ENCODE measurements around the gene NCBP2L. TPM values are rescaled to one million over a fixed set of nuclear protein-coding genes. Genes with fewer than 3 reads are reported as not detected.

NCBP2L gene
- total RNA-seq, 2 experiments from 2014 or later = not detected

DNA sequence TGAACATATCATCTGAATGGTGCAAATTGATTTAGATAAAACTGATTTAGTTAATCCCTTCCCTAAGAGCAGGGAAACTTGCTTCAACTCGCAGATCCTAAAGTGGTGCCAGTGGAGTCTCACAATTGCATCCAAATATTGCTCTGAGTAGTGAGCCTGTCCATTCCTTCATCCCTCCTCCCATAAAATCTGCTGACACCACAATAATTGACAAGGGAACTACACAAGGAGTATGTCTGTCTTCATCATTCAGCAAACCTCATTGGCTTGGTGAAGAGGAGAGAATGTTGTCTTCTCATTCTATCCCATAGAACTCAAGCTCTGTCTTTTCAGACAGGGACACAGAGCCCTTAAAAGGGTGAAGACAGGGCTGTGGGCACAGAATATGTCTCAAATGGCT lies 52.3 kb downstream of the NCBP2L start:
- H3K4me2 ChIP-seq (ENCODE audit: low read length) = no peak overlapping the region
- BruUV-seq (replicated peaks) = no TSS peak
- H3K4me3 ChIP-seq (ENCODE audit: low read depth, low read length, poor library complexity, severe bottlenecking) = no peak overlapping the region
- no peaks in the 10 kb centered on the region for H3K9me2 ChIP-seq (ENCODE audit: insufficient read depth, low read length)
- no peak for TF ChIP-seq EZH2phosphoT487 (IDR thresholded peaks at IDR 0.05; ENCODE audit: borderline replicate concordance, low read depth, low read length)
- TF ChIP-seq, protein P1, sequence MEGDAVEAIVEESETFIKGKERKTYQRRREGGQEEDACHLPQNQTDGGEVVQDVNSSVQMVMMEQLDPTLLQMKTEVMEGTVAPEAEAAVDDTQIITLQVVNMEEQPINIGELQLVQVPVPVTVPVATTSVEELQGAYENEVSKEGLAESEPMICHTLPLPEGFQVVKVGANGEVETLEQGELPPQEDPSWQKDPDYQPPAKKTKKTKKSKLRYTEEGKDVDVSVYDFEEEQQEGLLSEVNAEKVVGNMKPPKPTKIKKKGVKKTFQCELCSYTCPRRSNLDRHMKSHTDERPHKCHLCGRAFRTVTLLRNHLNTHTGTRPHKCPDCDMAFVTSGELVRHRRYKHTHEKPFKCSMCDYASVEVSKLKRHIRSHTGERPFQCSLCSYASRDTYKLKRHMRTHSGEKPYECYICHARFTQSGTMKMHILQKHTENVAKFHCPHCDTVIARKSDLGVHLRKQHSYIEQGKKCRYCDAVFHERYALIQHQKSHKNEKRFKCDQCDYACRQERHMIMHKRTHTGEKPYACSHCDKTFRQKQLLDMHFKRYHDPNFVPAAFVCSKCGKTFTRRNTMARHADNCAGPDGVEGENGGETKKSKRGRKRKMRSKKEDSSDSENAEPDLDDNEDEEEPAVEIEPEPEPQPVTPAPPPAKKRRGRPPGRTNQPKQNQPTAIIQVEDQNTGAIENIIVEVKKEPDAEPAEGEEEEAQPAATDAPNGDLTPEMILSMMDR (conservative IDR thresholded peaks at IDR 0.05; ENCODE audit: low read length) = no peak
- no peaks in the 10 kb centered on the region for H3K79me2 ChIP-seq (ENCODE audit: insufficient read depth, low read depth, low read length)
- ChIA-PET CTCF (ENCODE audit: unreplicated experiment) (no interaction called here), POLR2A (interaction anchor here (0.6 kb wide), 1 partner anchor 17 kb away, joined by 3 read pairs; no protein-coding TSS in a partner anchor)
- no peak overlapping the region for H2AFZ ChIP-seq (ENCODE audit: low read length)
- no peaks in the 10 kb centered on the region for H3K4me1 ChIP-seq (ENCODE audit: insufficient read depth, low read length, poor library complexity, severe bottlenecking)
- DNase-seq (ENCODE audit: low spot score) = no peak
- H4K20me1 ChIP-seq (ENCODE audit: insufficient read depth, low read length) = no peaks in the 10 kb centered on the region
- H3K9me3 ChIP-seq (ENCODE audit: low read length) = no peaks in the 10 kb centered on the region
- intact Hi-C loops (cut with micrococcal nuclease; ENCODE audit: unreplicated experiment) = no loop called here
- no peaks in the 10 kb centered on the region for H3K36me3 ChIP-seq (ENCODE audit: insufficient read depth, low read length)
- no peak overlapping the region for H3K27ac ChIP-seq (ENCODE audit: low read depth, low read length, poor library complexity, severe bottlenecking)

DNA sequence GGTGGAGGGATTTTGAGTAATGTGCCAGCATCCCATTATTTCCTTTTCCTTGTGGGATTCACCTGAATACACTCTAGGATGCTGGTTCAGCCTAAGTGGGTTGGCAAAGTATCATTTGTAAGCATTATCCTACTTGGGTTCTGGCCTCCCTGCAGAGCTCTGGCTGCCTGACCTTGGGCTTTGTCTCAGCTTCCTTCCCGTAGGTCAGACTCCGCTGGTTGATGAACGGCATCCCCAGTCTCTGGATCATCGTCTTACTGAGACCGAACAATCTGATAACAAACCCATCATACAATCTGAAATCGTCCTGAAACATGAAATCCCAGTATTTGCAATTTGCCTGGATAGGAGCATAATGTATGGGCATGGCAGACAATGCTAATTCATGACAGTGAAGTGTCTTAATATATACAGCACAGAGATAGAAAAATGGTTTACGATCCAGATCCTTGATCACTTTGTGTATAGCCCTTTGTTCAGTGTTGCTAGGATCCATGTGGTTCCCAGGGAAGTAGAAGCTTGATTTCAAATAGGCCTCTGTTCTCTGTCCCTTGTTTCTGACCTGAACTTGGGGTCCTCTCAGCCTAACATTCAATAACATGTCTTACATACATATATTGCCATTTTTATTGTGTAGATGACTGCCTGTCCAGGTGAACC lies 53.7 kb downstream of the NCBP2L start:
- Histone ChIP-seq H3K4me1 (ENCODE audit: insufficient read depth, low read length, poor library complexity, severe bottlenecking) (no peaks in the 10 kb centered on the region), H3K9me2 (ENCODE audit: insufficient read depth, low read length) (no peaks in the 10 kb centered on the region), H3K27ac (ENCODE audit: low read depth, low read length, poor library complexity, severe bottlenecking) (no peak overlapping the region), H3K79me2 (ENCODE audit: insufficient read depth, low read depth, low read length) (no peaks in the 10 kb centered on the region), H3K36me3 (ENCODE audit: insufficient read depth, low read length) (no peaks in the 10 kb centered on the region), H3K4me2 (ENCODE audit: low read length) (no peak overlapping the region), H3K4me3 (ENCODE audit: low read depth, low read length, poor library complexity, severe bottlenecking) (no peak overlapping the region), H4K20me1 (ENCODE audit: insufficient read depth, low read length) (no peaks in the 10 kb centered on the region), H3K9me3 (ENCODE audit: low read length) (no peaks in the 10 kb centered on the region), H2AFZ (ENCODE audit: low read length) (no peak overlapping the region)
- intact Hi-C loops (cut with micrococcal nuclease; ENCODE audit: unreplicated experiment) = no loop called here
- CTCF ChIA-PET (ENCODE audit: unreplicated experiment) = no interaction called here
- no peak for DNase-seq (ENCODE audit: low spot score)
- POLR2A ChIA-PET = interaction anchor here (0.6 kb wide), 1 partner anchor 969 kb away, joined by 5 read pairs; no protein-coding TSS in a partner anchor
- no TSS peak for BruUV-seq (replicated peaks)
- TF ChIP-seq, protein P1 (conservative IDR thresholded peaks at IDR 0.05; ENCODE audit: low read length) = no peak
- no peak for TF ChIP-seq EZH2phosphoT487 (IDR thresholded peaks at IDR 0.05; ENCODE audit: borderline replicate concordance, low read depth, low read length)
